PC-9 (cell line): Measurements from ENCODE around the gene ANKIB1.

Experiments
- CTCF ChIP-seq: fragments of 200-600 bp; sonication (generic); conservative IDR thresholded peaks from 2 replicates; pipeline ENCODE4 v1.6.1; 2017; ENCODE audit warnings: mixed run types, antibody characterized with exemption, mild to moderate bottlenecking, moderate library complexity
- EZH2 ChIP-seq: fragments of 200-600 bp; sonication (generic); IDR thresholded peaks from 2 replicates; pipeline ENCODE4 v1.8.0; 2017; ENCODE audit warnings: antibody characterized with exemption, low read depth

GRCh38 chr7:92402920-92403759 lies 157.4 kb downstream of the ANKIB1 start:
- TF ChIP-seq EZH2 (no peak), CTCF (no peak)
